SK-N-SH treated with all-trans-retinoic acid at 6 μM for 48 hours (cell line): Measurements from ENCODE around the gene RUFY4.

ENCODE experiments used
- ATAC-seq: fragments of 200-7000 bp; cut with Tn5 transposase; 3 replicates; pipeline ENCODE4 v1.9.1; 2020; ENCODE audit warnings: mild to moderate bottlenecking, moderate library complexity
- CSDC2 ChIP-seq: fragments of 250-450 bp; sonication (Bioruptor Pico); IDR thresholded peaks from 2 replicates; pipeline ENCODE4 v1.5.0; 2020; ENCODE audit warnings: mild to moderate bottlenecking, moderate library complexity
- ESRRG ChIP-seq: fragments of 250-450 bp; sonication (Bioruptor Pico); IDR thresholded peaks from 2 replicates; pipeline ENCODE4 v1.6.1; 2021; ENCODE audit warnings: mild to moderate bottlenecking
- GLIS3 ChIP-seq: fragments of 250-450 bp; sonication (Bioruptor Pico); IDR thresholded peaks from 2 replicates; pipeline ENCODE4 v1.5.0; 2020; ENCODE audit warnings: mild to moderate bottlenecking, moderate library complexity
- ISL1 ChIP-seq: fragments of 250-450 bp; sonication (Bioruptor Pico); IDR thresholded peaks from 2 replicates; pipeline ENCODE4 v2.1.2; 2022; ENCODE audit warnings: mild to moderate bottlenecking, moderate library complexity
- OSR1 ChIP-seq: fragments of 250-450 bp; sonication (Bioruptor Pico); IDR thresholded peaks from 2 replicates; pipeline ENCODE4 v1.8.0; 2022; ENCODE audit warnings: moderate library complexity, mild to moderate bottlenecking, inconsistent platforms
- PPARA ChIP-seq: fragments of 250-450 bp; sonication (Bioruptor Pico); IDR thresholded peaks from 2 replicates; pipeline ENCODE4 v1.5.0; 2020; ENCODE audit warnings: mild to moderate bottlenecking, borderline replicate concordance
- SNAI2 ChIP-seq: fragments of 250-450 bp; sonication (Bioruptor Pico); IDR thresholded peaks from 2 replicates; pipeline ENCODE4 v1.5.0; 2020; ENCODE audit warnings: mild to moderate bottlenecking, moderate library complexity
- TCF4 ChIP-seq: fragments of 250-450 bp; sonication (Bioruptor Pico); IDR thresholded peaks from 2 replicates; pipeline ENCODE4 v1.8.0; 2021; ENCODE audit warnings: mild to moderate bottlenecking, moderate library complexity, borderline replicate concordance
- TOX ChIP-seq: fragments of 250-450 bp; sonication (Bioruptor Pico); IDR thresholded peaks from 2 replicates; pipeline ENCODE4 v1.8.0; 2021; ENCODE audit warnings: mild to moderate bottlenecking, moderate library complexity, borderline replicate concordance
- ZFP3 ChIP-seq: fragments of 250-450 bp; sonication (Bioruptor Pico); IDR thresholded peaks from 2 replicates; pipeline ENCODE4 v1.5.0; 2020; ENCODE audit warnings: mild to moderate bottlenecking, moderate library complexity
- ZNF565 ChIP-seq: fragments of 450-650 bp; formaldehyde crosslinking; conservative IDR thresholded peaks from 2 replicates; pipeline ENCODE4 v1.5.0; 2020; ENCODE audit warnings: low read depth, mild to moderate bottlenecking, moderate library complexity
- ZNF70 ChIP-seq: fragments of 450-650 bp; formaldehyde crosslinking; IDR thresholded peaks from 2 replicates; pipeline ENCODE4 v1.5.0; 2020; ENCODE audit warnings: mild to moderate bottlenecking, moderate library complexity
- ZNF8 ChIP-seq: fragments of 450-650 bp; formaldehyde crosslinking; IDR thresholded peaks from 2 replicates; pipeline ENCODE4 v1.5.0; 2020; ENCODE audit warnings: mild to moderate bottlenecking, moderate library complexity
- TF ChIP-seq, protein P1 (sequence below): fragments of 250-450 bp; sonication (Bioruptor Pico); IDR thresholded peaks from 2 replicates; pipeline ENCODE4 v1.8.0; 2020; ENCODE audit warnings: mild to moderate bottlenecking, moderate library complexity, borderline replicate concordance
- TF ChIP-seq, protein P2 (sequence below): fragments of 250-450 bp; sonication (Bioruptor Pico); IDR thresholded peaks from 2 replicates; pipeline ENCODE4 v1.8.0; 2021; ENCODE audit warnings: low read depth, mild to moderate bottlenecking, moderate library complexity, borderline replicate concordance
- TF ChIP-seq, protein P3 (sequence below): fragments of 250-450 bp; sonication (Bioruptor Pico); IDR thresholded peaks from 2 replicates; pipeline ENCODE4 v1.5.1; 2021; ENCODE audit warnings: mild to moderate bottlenecking, moderate library complexity
- TF ChIP-seq, protein P4 (sequence below): fragments of 250-450 bp; sonication (Bioruptor Pico); IDR thresholded peaks from 2 replicates; pipeline ENCODE4 v1.5.0; 2020; ENCODE audit warnings: mild to moderate bottlenecking, moderate library complexity
- TF ChIP-seq, protein P5 (sequence below): fragments of 250-450 bp; sonication (Bioruptor Pico); IDR thresholded peaks from 2 replicates; pipeline ENCODE4 v1.5.1; 2020; ENCODE audit warnings: low read depth, mild to moderate bottlenecking, moderate library complexity

The RUFY4 gene

DNA sequence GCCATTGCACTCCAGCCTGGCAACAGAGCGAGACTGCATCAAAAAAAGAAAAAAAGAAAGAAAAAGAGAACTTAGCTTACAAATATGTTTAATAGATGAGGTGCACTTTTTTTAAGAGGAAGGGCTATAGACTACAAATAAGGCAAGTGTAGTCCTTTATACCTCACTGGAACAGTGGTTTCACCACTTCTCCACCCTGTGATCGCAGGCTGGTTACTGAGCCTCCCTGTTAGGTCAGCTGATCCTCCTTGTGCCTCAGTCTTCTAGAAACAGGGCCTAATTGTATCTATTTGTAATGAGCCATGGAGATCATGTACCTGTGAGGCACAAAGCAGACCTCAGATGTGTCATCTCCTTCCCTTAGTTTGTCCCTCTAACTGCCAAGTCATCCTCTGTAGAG is 61.3 kb downstream of the RUFY4 start:
- TF ChIP-seq, protein P1, sequence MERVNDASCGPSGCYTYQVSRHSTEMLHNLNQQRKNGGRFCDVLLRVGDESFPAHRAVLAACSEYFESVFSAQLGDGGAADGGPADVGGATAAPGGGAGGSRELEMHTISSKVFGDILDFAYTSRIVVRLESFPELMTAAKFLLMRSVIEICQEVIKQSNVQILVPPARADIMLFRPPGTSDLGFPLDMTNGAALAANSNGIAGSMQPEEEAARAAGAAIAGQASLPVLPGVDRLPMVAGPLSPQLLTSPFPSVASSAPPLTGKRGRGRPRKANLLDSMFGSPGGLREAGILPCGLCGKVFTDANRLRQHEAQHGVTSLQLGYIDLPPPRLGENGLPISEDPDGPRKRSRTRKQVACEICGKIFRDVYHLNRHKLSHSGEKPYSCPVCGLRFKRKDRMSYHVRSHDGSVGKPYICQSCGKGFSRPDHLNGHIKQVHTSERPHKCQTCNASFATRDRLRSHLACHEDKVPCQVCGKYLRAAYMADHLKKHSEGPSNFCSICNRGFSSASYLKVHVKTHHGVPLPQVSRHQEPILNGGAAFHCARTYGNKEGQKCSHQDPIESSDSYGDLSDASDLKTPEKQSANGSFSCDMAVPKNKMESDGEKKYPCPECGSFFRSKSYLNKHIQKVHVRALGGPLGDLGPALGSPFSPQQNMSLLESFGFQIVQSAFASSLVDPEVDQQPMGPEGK (CRISPR knock-in tag), result no peak
- TF ChIP-seq, protein P2, sequence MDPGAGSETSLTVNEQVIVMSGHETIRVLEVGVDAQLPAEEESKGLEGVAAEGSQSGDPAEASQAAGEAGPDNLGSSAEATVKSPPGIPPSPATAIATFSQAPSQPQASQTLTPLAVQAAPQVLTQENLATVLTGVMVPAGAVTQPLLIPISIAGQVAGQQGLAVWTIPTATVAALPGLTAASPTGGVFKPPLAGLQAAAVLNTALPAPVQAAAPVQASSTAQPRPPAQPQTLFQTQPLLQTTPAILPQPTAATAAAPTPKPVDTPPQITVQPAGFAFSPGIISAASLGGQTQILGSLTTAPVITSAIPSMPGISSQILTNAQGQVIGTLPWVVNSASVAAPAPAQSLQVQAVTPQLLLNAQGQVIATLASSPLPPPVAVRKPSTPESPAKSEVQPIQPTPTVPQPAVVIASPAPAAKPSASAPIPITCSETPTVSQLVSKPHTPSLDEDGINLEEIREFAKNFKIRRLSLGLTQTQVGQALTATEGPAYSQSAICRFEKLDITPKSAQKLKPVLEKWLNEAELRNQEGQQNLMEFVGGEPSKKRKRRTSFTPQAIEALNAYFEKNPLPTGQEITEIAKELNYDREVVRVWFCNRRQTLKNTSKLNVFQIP (CRISPR knock-in tag), result no peak
- TF ChIP-seq ZNF8 (CRISPR knock-in tag) (no peak), ZFP3 (no peak)
- ATAC-seq, result no peak

DNA sequence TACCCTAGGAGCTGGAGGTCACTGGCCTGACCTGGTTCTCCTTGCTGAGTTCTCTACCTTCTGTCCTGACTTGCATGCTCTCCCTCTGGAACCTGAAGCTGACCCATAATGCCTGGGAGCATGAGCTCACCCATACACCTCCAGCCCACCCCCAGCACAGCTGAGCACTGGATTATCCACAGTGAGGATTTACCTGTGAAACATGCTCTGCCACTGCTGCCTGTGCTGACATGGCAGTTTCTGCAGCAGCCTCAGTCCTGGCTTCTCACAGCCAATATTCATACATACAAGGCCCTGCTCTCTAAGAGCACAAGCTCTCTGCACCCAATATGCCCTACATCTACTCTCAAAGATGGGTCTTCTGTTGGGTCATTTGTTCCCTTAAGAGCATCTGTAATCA is 61.8 kb downstream of the RUFY4 start:
- ATAC-seq, result no peak
- no peak for TF ChIP-seq TCF4 (CRISPR knock-in tag)
- TF ChIP-seq SNAI2 (CRISPR knock-in tag), result no peak
- TF ChIP-seq, protein P3, sequence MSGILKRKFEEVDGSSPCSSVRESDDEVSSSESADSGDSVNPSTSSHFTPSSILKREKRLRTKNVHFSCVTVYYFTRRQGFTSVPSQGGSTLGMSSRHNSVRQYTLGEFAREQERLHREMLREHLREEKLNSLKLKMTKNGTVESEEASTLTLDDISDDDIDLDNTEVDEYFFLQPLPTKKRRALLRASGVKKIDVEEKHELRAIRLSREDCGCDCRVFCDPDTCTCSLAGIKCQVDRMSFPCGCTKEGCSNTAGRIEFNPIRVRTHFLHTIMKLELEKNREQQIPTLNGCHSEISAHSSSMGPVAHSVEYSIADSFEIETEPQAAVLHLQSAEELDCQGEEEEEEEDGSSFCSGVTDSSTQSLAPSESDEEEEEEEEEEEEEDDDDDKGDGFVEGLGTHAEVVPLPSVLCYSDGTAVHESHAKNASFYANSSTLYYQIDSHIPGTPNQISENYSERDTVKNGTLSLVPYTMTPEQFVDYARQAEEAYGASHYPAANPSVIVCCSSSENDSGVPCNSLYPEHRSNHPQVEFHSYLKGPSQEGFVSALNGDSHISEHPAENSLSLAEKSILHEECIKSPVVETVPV (CRISPR knock-in tag), result no peak
- TF ChIP-seq ISL1 (CRISPR knock-in tag), result no peak
- TF ChIP-seq OSR1 (CRISPR knock-in tag), result no peak
- TF ChIP-seq TOX (CRISPR knock-in tag), result no peak
- TF ChIP-seq ZNF565, result no peak
- no peak for TF ChIP-seq PPARA
- no peak for TF ChIP-seq ZNF8 (CRISPR knock-in tag)
- TF ChIP-seq GLIS3, result no peak
- TF ChIP-seq, protein P4, sequence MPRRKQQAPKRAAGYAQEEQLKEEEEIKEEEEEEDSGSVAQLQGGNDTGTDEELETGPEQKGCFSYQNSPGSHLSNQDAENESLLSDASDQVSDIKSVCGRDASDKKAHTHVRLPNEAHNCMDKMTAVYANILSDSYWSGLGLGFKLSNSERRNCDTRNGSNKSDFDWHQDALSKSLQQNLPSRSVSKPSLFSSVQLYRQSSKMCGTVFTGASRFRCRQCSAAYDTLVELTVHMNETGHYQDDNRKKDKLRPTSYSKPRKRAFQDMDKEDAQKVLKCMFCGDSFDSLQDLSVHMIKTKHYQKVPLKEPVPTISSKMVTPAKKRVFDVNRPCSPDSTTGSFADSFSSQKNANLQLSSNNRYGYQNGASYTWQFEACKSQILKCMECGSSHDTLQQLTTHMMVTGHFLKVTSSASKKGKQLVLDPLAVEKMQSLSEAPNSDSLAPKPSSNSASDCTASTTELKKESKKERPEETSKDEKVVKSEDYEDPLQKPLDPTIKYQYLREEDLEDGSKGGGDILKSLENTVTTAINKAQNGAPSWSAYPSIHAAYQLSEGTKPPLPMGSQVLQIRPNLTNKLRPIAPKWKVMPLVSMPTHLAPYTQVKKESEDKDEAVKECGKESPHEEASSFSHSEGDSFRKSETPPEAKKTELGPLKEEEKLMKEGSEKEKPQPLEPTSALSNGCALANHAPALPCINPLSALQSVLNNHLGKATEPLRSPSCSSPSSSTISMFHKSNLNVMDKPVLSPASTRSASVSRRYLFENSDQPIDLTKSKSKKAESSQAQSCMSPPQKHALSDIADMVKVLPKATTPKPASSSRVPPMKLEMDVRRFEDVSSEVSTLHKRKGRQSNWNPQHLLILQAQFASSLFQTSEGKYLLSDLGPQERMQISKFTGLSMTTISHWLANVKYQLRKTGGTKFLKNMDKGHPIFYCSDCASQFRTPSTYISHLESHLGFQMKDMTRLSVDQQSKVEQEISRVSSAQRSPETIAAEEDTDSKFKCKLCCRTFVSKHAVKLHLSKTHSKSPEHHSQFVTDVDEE (CRISPR knock-in tag), result no peak
- TF ChIP-seq, all 23 proteins: peak for 0

DNA sequence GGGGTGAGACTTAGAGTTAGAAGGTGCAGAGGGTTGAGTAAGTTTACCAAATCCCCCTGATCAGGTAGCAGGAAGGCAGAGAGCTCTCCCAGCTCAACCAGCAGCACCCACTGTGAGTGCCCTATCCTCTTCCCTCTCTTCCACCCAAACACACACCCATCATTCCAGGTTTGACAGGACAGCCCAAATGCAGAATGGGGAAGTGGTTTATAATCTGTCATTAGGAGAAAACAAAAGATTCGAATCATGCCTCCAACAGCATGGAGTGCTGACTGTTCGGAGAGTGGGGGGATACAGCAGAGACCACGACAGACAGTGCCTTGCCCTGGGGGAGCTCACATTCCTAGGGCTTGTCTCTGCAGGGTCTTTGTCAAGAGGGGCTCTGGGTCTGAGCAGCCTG is 68.5 kb downstream of the RUFY4 start:
- ATAC-seq, result no peak
- no peak for TF ChIP-seq PPARA
- TF ChIP-seq, protein P4 (CRISPR knock-in tag), result no peak
- TF ChIP-seq GLIS3, result no peak
- no peak for TF ChIP-seq OSR1 (CRISPR knock-in tag)
- no peak for TF ChIP-seq ZNF8 (CRISPR knock-in tag)
- TF ChIP-seq TOX (CRISPR knock-in tag), result no peak

DNA sequence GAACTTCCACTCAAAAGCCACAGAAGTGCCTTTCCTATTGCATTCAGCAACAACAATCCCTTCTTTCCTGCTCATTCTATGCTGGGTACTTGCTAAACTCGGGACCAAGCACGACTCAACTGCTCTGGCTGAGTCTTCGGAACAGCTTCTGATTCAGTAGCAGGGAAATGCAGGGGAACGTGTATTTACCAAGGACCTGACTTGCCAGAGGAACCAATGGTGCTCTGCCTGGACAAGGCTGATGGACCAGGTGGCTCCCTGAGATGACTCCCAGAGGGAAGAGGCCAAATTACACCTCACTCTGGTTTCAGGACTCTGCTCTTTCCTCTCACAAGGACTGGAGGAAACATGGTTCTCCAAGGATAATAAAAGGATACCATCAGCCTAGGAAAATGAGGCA is 69.0 kb downstream of the RUFY4 start:
- ATAC-seq, result no peak
- TF ChIP-seq SNAI2 (CRISPR knock-in tag) (no peak), ZFP3 (no peak), TOX (CRISPR knock-in tag) (no peak), CSDC2 (no peak), OSR1 (CRISPR knock-in tag) (no peak), ZNF565 (no peak), ESRRG (CRISPR knock-in tag) (no peak), ISL1 (CRISPR knock-in tag) (no peak), ZNF70 (CRISPR knock-in tag) (no peak)
- TF ChIP-seq, protein P4 (CRISPR knock-in tag), result no peak
- TF ChIP-seq, protein P5, sequence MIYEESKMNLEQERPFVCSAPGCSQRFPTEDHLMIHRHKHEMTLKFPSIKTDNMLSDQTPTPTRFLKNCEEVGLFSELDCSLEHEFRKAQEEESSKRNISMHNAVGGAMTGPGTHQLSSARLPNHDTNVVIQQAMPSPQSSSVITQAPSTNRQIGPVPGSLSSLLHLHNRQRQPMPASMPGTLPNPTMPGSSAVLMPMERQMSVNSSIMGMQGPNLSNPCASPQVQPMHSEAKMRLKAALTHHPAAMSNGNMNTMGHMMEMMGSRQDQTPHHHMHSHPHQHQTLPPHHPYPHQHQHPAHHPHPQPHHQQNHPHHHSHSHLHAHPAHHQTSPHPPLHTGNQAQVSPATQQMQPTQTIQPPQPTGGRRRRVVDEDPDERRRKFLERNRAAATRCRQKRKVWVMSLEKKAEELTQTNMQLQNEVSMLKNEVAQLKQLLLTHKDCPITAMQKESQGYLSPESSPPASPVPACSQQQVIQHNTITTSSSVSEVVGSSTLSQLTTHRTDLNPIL (CRISPR knock-in tag), result no peak
- TF ChIP-seq, protein P3 (CRISPR knock-in tag), result no peak
